Small intestine (tissue), 7 donors: Measurements from ENCODE around the gene NEDD4L. TPM values are rescaled to one million over a fixed set of nuclear protein-coding genes. Genes with fewer than 3 reads are reported as not detected.

Source experiments
- DNase-seq, 2 donors: peaks; one replicate each; pipeline versions ENCODE4 v3.0.0 to v3.0.0-alpha.2; 2013
- FAIRE-seq: peaks from 2 replicates; lab custom pipeline; 2012; peaks lifted over from hg19 to GRCh38; lab: Jason Lieb, UNC
- H3K27ac ChIP-seq, 3 donors: one replicate each; pipeline ENCODE4 v1.5.1; 2013; ENCODE audit warnings: low read length in 2 of 3, mild to moderate bottlenecking in 2 of 3, control low read depth in 1 of 3, inconsistent platforms in 1 of 3, low read depth in 1 of 3, moderate library complexity in 1 of 3
- H3K27me3 ChIP-seq, 3 donors: one replicate each; pipeline ENCODE4 v1.6.1; 2013; ENCODE audit warnings: low read length in 3 of 3, inconsistent platforms in 1 of 3; ENCODE audit not compliant: control insufficient read depth in 3 of 3, insufficient read depth in 3 of 3
- H3K36me3 ChIP-seq, 3 donors: one replicate each; pipeline ENCODE4 v1.6.1; 2013; ENCODE audit warnings: low read length in 3 of 3, inconsistent platforms in 1 of 3, low read depth in 1 of 3, mild to moderate bottlenecking in 1 of 3, moderate library complexity in 1 of 3; ENCODE audit not compliant: control insufficient read depth in 3 of 3, insufficient read depth in 2 of 3
- H3K4me1 ChIP-seq, 3 donors: one replicate each; pipeline ENCODE4 v1.6.1; 2013; ENCODE audit warnings: low read length in 2 of 3, inconsistent platforms in 1 of 3, low read depth in 1 of 3, mild to moderate bottlenecking in 1 of 3, moderate library complexity in 1 of 3; ENCODE audit not compliant: control insufficient read depth in 3 of 3, insufficient read depth in 2 of 3
- H3K4me3 ChIP-seq, 3 donors: one replicate each; pipeline ENCODE4 v1.5.1; 2013; ENCODE audit warnings: low read length in 3 of 3, control low read depth in 1 of 3, inconsistent platforms in 1 of 3, low read depth in 1 of 3, mild to moderate bottlenecking in 1 of 3, moderate library complexity in 1 of 3
- H3K9me3 ChIP-seq, 2 donors: one replicate each; pipeline ENCODE4 v1.6.1; 2013; ENCODE audit warnings: low read depth in 1 of 2, low read length in 1 of 2; ENCODE audit not compliant: control insufficient read depth in 2 of 2, insufficient read depth in 1 of 2
- WGBS, 3 donors: extraction: QIAGEN DNeasy Blood & Tissue Kit; methylation state at CpG; one replicate each; pipeline ENCODE4 v1.1.7; 2013; 5-methylcytosine and 5-hydroxymethylcytosine counted together
- polyA plus RNA-seq, 4 donors: library from polyadenylated mRNA; stranded (reverse) in 3 of 4; unstranded in 1 of 4; fragments of 200-250 nt in 3 of 4; fragments of 120-200 nt in 1 of 4; gene quantifications; one replicate each; pipeline versions ENCODE4 v1.2.1 to v1.2.3, GENCODE V29; 2013
- donor health status: healthy with polysubstance abuse.
- donor health status: control.
- donor health status: control.
- donor health status: Bipolar disorder and iron deficiency.
- donor health status: healthy.

NEDD4L gene
- polyA plus RNA-seq, 4 donors, result 36.5 to 113 (median 96.2) TPM

- Histone ChIP-seq H3K27me3 (no peaks in the 10 kb centered on the region), H3K4me3 (no peak overlapping the region), H3K4me1 (peaks cover 0 to 68% (median 5%) of the 10 kb centered on the region in 3 donors), H3K27ac (peak overlapping the region; percentile 50 to 89 (median 85)), H3K36me3 (peaks cover 0 to 13% (median 0%) of the 10 kb centered on the region in 3 donors), H3K9me3 (no peaks in the 10 kb centered on the region)
- 61 to 85% (median 63%) methylated on average over 2 of the region's 2 CpGs for WGBS, 3 donors
- FAIRE-seq (no peak), DNase-seq (no peak)
These were observed 190.3 kb downstream of the NEDD4L start for GRCh38 chr18:58234359-58234741.

- H3K4me3 ChIP-seq, result peak overlapping the region in 1 of 3 donors; percentile 9
- no peak for FAIRE-seq
These were observed 191.0 kb downstream of the NEDD4L start for GRCh38 chr18:58235001-58235436.

GRCh38 chr18:58239879-58240278 is 195.9 kb downstream of the NEDD4L start:
- peaks cover 0 to 67% (median 0%) of the 10 kb centered on the region in 3 donors for H3K4me1 ChIP-seq
- peaks cover 0 to 16% (median 0%) of the 10 kb centered on the region in 3 donors for H3K36me3 ChIP-seq
- WGBS, 3 donors, result 32 to 53% (median 41%) methylated on average over 1 of the region's 1 CpG
- DNase-seq, result no peak
- no peak overlapping the region for H3K4me3 ChIP-seq
- H3K9me3 ChIP-seq, result no peaks in the 10 kb centered on the region
- no peaks in the 10 kb centered on the region for H3K27me3 ChIP-seq
- FAIRE-seq, result no peak
- no peak overlapping the region for H3K27ac ChIP-seq

More at GRCh38 chr18:58235001-58235436, 191.0 kb downstream of the NEDD4L start:
- 14 to 48% (median 29%) methylated on average over 9 of the region's 9 CpGs for WGBS, 3 donors
- peak; percentile 85 to 88 for DNase-seq
- no peaks in the 10 kb centered on the region for H3K9me3 ChIP-seq
- peaks cover 0 to 13% (median 0%) of the 10 kb centered on the region in 3 donors for H3K36me3 ChIP-seq
- H3K27me3 ChIP-seq, result no peaks in the 10 kb centered on the region
- H3K4me1 ChIP-seq, result peaks cover 0 to 73% (median 5%) of the 10 kb centered on the region in 3 donors
- peak overlapping the region; percentile 50 to 89 (median 85) for H3K27ac ChIP-seq

GRCh38 chr18:58241026-58241679 is 197.1 kb downstream of the NEDD4L start:
- Histone ChIP-seq H3K4me1 (peaks cover 0 to 58% (median 0%) of the 10 kb centered on the region in 3 donors), H3K9me3 (no peaks in the 10 kb centered on the region), H3K36me3 (peaks cover 0 to 21% (median 0%) of the 10 kb centered on the region in 3 donors), H3K27me3 (no peaks in the 10 kb centered on the region), H3K27ac (peak overlapping the region in 1 of 3 donors; percentile 83), H3K4me3 (no peak overlapping the region)
- FAIRE-seq, result no peak
- 88 to 93% (median 92%) methylated on average over 6 of the region's 6 CpGs for WGBS, 3 donors
- DNase-seq, result no peak

- FAIRE-seq (no peak), DNase-seq (no peak)
- Histone ChIP-seq H3K4me1 (peaks cover 0 to 51% (median 0%) of the 10 kb centered on the region in 3 donors), H3K4me3 (no peak overlapping the region), H3K36me3 (peaks cover 0 to 27% (median 2%) of the 10 kb centered on the region in 3 donors), H3K27me3 (no peaks in the 10 kb centered on the region), H3K27ac (peak overlapping the region in 2 of 3 donors; percentile 44 to 83), H3K9me3 (no peaks in the 10 kb centered on the region)
- 64 to 71% (median 67%) methylated on average over 6 of the region's 6 CpGs for WGBS, 3 donors
These were observed 197.9 kb downstream of the NEDD4L start for GRCh38 chr18:58241877-58242276.

- Histone ChIP-seq H3K27me3 (no peaks in the 10 kb centered on the region), H3K4me1 (peaks cover 0 to 48% (median 0%) of the 10 kb centered on the region in 3 donors), H3K9me3 (no peaks in the 10 kb centered on the region), H3K27ac (peak overlapping the region; percentile 43 to 83 (median 45)), H3K36me3 (peaks cover 0 to 32% (median 2%) of the 10 kb centered on the region in 3 donors), H3K4me3 (no peak overlapping the region)
- 82 to 92% (median 83%) methylated on average over 12 of the region's 12 CpGs for WGBS, 3 donors
- FAIRE-seq (no peak), DNase-seq (no peak)
These were observed 198.4 kb downstream of the NEDD4L start for GRCh38 chr18:58242435-58242834.

- Histone ChIP-seq H3K4me1 (peaks cover 0 to 47% (median 0%) of the 10 kb centered on the region in 3 donors), H3K27ac (peak overlapping the region; percentile 45 to 83 (median 56)), H3K27me3 (no peaks in the 10 kb centered on the region), H3K9me3 (no peaks in the 10 kb centered on the region), H3K4me3 (no peak overlapping the region), H3K36me3 (peaks cover 0 to 32% (median 2%) of the 10 kb centered on the region in 3 donors)
- DNase-seq, result peak; percentile 85 to 86
- 22 to 60% (median 42%) methylated on average over 5 of the region's 5 CpGs for WGBS, 3 donors
- no peak for FAIRE-seq
These were observed 198.9 kb downstream of the NEDD4L start for GRCh38 chr18:58242968-58243367.

- Histone ChIP-seq H3K4me3 (no peak overlapping the region), H3K4me1 (peaks cover 0 to 47% (median 0%) of the 10 kb centered on the region in 3 donors), H3K9me3 (no peaks in the 10 kb centered on the region), H3K27ac (peak overlapping the region in 2 of 3 donors; percentile 56 to 83), H3K36me3 (peaks cover 0 to 32% (median 2%) of the 10 kb centered on the region in 3 donors), H3K27me3 (no peaks in the 10 kb centered on the region)
- WGBS, 3 donors, result 50 to 80% (median 63%) methylated on average over 5 of the region's 5 CpGs
- FAIRE-seq (no peak), DNase-seq (no peak)
These were observed 199.4 kb downstream of the NEDD4L start for GRCh38 chr18:58243401-58243800.
